Mucosa of descending colon (tissue), 3 donors: Measurements from ENCODE around the gene PSMD11. TPM values are rescaled to one million over a fixed set of nuclear protein-coding genes. Genes with fewer than 3 reads are reported as not detected.
A peak's percentile ranks its signal among the peaks of the same experiment; 100 is the strongest.
"Not testable (repeated sequence)": the region's sequence is repeated elsewhere in the genome, so short reads cannot be mapped to it uniquely, and the experiment has no call there.

Experiments
- ATAC-seq: fragments of 200-7000 bp; cut with Tn5 transposase; one replicate; pipeline ENCODE4 v1.9.1; 2020; ENCODE audit warnings: mild to moderate bottlenecking, moderate library complexity
- DNase-seq, 3 donors: peaks; one replicate each; pipeline ENCODE4 v3.0.0-alpha.2; 2020
- H3K36me3 ChIP-seq: fragments of 200-600 bp; one replicate; pipeline ENCODE4 v1.8.0; 2021; ENCODE audit warnings: low read depth, mild to moderate bottlenecking
- H3K4me1 ChIP-seq: fragments of 200-600 bp; one replicate; pipeline ENCODE4 v1.8.0; 2021; ENCODE audit warnings: low read depth, mild to moderate bottlenecking
- H3K4me3 ChIP-seq: fragments of 200-600 bp; one replicate; pipeline ENCODE4 v1.8.0; 2021; ENCODE audit warnings: mild to moderate bottlenecking
- H3K9me3 ChIP-seq: fragments of 200-600 bp; one replicate; pipeline ENCODE4 v1.8.0; 2021; ENCODE audit warnings: mild to moderate bottlenecking
- intact Hi-C, 2 donors: fragments of 100-400 bp; cut with DNase I in 1 of 2; cut with micrococcal nuclease in 1 of 2; formaldehyde crosslinking; loops; one replicate each; pipeline versions ENCODE4 v1.11.0 to v1.11.1; 2022; cut with DNase I, micrococcal nuclease
- total RNA-seq, 3 donors: library from RNA; stranded (reverse); fragmentation: NEBNext Ultra II Directional in 2 of 3; extraction: Animal tissue kit (Norgen Biotek cat#: 25700) in 2 of 3; gene quantifications; one replicate each; pipeline versions ENCODE4 v1.2.1 to v1.2.4, GENCODE V29; 2021 to 2023
- TF ChIP-seq, protein P1 (sequence below): fragments of 200-600 bp; IDR thresholded peaks from one replicate; pipeline ENCODE4 v1.8.0; 2022; ENCODE audit warnings: antibody characterized with exemption, mild to moderate bottlenecking
- donor health status: DM: no; HTN: no; CAD: no; lungs with moderate emphysema.
- donor health status: DM: no; HTN: no; CAD: no.
- donor health status: DM: no; HTN: yes; CAD: no.

Gene PSMD11
- total RNA-seq, 3 donors from 2014 or later, result 81.5 to 99.2 (median 85.8) TPM

DNA sequence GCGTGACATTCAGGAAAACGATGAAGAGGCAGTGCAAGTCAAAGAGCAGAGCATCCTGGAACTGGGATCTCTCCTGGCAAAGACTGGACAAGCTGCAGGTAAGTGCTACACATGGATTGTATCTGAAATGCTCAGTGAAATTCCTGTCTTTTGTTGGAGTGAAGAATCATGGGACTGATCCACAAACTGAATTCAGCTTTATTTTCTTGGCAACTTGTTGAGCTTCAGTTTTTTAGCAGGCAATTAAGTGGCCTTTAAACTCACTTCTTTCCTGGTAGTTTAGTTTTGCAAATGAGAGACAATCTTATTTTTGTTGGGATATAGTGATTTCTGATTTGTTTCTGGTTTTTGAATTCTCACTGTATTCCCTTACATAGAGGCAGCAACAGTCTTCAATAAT lies 2.6 kb downstream of the PSMD11 start:
- Histone ChIP-seq H3K9me3 (no peaks in the 10 kb centered on the region), H3K4me1 (peaks cover 17% of the 10 kb centered on the region), H3K4me3 (no peak overlapping the region), H3K36me3 (no peaks in the 10 kb centered on the region)
- DNase-seq (no peak), ATAC-seq (no peak)
- intact Hi-C loops, result no loop called here
- TF ChIP-seq, protein P1, sequence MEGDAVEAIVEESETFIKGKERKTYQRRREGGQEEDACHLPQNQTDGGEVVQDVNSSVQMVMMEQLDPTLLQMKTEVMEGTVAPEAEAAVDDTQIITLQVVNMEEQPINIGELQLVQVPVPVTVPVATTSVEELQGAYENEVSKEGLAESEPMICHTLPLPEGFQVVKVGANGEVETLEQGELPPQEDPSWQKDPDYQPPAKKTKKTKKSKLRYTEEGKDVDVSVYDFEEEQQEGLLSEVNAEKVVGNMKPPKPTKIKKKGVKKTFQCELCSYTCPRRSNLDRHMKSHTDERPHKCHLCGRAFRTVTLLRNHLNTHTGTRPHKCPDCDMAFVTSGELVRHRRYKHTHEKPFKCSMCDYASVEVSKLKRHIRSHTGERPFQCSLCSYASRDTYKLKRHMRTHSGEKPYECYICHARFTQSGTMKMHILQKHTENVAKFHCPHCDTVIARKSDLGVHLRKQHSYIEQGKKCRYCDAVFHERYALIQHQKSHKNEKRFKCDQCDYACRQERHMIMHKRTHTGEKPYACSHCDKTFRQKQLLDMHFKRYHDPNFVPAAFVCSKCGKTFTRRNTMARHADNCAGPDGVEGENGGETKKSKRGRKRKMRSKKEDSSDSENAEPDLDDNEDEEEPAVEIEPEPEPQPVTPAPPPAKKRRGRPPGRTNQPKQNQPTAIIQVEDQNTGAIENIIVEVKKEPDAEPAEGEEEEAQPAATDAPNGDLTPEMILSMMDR, result no peak

DNA sequence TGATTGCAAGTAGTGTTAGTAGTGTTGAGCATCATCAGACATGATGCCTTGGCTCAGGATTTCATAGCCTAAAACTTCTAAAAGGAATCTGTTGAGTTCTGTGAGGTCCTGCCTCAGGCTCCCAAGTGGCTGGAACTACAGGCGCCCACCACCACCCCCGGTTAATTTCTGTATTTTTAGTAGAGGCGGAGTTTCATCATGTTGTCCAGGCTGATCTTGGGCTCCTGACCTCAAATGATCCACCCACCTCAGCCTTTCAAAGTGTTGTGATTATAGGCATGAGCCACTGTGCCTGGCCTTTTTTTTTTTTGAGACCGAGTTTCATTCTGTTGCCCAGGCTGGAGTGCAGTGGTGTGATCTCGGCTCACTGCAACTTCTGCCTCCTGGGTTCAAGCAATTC lies 5.7 kb downstream of the PSMD11 start:
- DNase-seq (no peak), ATAC-seq (no peak)
- TF ChIP-seq, protein P1, result no peak
- no peak overlapping the region for H3K4me3 ChIP-seq
- intact Hi-C loops, result no loop called here
- H3K4me1 ChIP-seq, result peaks cover 17% of the 10 kb centered on the region
- no peaks in the 10 kb centered on the region for H3K9me3 ChIP-seq
- H3K36me3 ChIP-seq, result peaks cover 4% of the 10 kb centered on the region

DNA sequence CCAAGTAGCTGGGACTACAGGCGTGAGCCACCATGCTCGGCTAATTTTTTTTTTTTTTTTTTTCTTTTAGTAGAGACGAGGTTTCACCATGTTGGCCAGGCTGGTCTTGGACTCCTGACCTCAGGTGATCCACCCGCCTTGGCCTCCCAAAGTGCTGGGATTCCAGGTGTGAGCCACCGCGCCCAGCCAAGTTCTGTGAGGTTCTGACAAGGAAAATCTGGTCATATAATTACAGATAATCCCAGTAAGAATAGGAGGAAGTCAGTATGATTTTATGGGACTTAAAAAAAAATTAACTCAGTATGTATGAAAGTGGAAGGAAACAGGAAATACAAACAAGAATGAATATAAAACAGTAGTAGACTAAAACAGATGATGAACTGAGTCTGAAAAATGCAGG lies 6.1 kb downstream of the PSMD11 start:
- H3K36me3 ChIP-seq, intact Hi-C loops, H3K4me3 ChIP-seq, H3K9me3 ChIP-seq: not testable (repeated sequence)
- peaks cover 17% of the 10 kb centered on the region for H3K4me1 ChIP-seq
- ATAC-seq (peak; percentile 86), DNase-seq (peak; percentile 43 to 72 (median 65))

DNA sequence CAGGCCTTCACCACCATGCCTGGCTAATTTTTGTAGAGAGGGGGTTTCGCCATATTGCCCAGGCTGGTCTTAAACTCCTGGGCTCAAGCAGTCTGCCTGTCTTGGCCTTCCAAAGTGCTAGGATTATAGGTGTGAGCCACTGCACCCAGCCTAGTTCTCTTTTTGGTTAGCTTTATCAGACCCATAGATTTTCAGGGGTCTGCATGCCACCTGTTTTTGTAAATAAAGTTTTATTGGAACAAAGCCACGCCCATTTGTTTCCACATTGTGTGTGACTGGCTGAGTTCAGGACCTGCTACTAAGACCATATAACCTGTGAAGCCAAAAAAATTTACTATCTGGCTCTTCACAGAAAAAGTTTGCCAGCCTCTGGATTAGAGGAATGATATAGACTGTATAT lies 7.6 kb downstream of the PSMD11 start:
- H3K36me3 ChIP-seq, result peaks cover 6% of the 10 kb centered on the region
- no peak overlapping the region for H3K4me3 ChIP-seq
- DNase-seq, result no peak
- ATAC-seq, result no peak
- H3K4me1 ChIP-seq, result peaks cover 5% of the 10 kb centered on the region
- TF ChIP-seq, protein P1, result no peak
- no peaks in the 10 kb centered on the region for H3K9me3 ChIP-seq
- intact Hi-C loops, result no loop called here

DNA sequence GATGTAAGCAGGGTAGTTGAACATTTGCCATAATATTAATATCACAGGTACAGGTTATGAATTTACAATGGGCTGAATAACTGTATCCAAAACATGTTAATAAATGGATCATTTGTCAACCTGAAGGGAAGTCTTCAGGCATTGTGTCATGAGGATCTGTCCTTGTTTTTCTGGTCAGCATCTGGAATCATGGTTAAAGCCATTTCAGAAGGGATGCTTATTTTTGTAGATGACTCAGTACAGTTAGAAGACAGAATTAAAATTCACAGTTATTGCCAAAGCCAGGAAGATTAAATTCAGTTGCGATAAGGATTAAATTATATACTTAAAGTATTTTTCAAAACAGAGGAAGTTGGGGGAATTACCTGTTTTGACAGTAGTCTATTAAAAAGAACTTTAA lies 8.0 kb downstream of the PSMD11 start:
- TF ChIP-seq, protein P1, result no peak
- ATAC-seq (no peak), DNase-seq (no peak)
- Histone ChIP-seq H3K36me3 (peaks cover 6% of the 10 kb centered on the region), H3K4me3 (no peak overlapping the region), H3K4me1 (peaks cover under 1% of the 10 kb centered on the region), H3K9me3 (no peaks in the 10 kb centered on the region)
- intact Hi-C loops, result no loop called here

DNA sequence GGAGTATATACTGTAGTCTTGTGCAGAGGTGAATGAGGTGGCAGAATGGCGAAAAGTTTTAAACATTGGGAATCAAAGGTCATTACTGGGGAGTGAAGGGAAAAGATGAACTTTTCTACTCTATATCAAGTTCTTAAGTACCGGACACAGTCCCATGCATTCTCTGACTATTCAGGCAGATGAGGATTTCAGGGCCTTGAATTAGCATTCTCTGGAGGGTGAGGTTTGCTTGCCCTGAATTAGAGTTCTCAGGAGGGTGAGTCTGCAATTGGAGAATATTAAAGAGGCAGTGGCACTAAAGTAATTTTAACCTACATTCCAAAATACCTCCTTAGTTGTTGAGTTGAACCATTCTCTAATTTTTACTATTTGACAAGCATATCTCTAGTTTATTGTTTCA lies 9.1 kb downstream of the PSMD11 start:
- H3K36me3 ChIP-seq, result peaks cover 6% of the 10 kb centered on the region
- no peaks in the 10 kb centered on the region for H3K9me3 ChIP-seq
- intact Hi-C loops, result no loop called here
- no peak overlapping the region for H3K4me3 ChIP-seq
- DNase-seq (no peak), ATAC-seq (no peak)
- H3K4me1 ChIP-seq, result no peaks in the 10 kb centered on the region
- TF ChIP-seq, protein P1, result no peak
